Skeletal muscle tissue (tissue), 4 donors: ENCODE data around the gene USH2A. TPM values are rescaled to one million over a fixed set of nuclear protein-coding genes. Genes with fewer than 3 reads are reported as not detected.

ENCODE experiments used
- H3K27ac ChIP-seq: one replicate; pipeline ENCODE4 v1.7.0; 2013; ENCODE audit warnings: mild to moderate bottlenecking, low read depth, low read length, inconsistent platforms
- H3K27me3 ChIP-seq, 3 donors: one replicate each; pipeline ENCODE4 v1.7.0; 2013; ENCODE audit warnings: low read length in 3 of 3; ENCODE audit not compliant: control insufficient read depth in 3 of 3, insufficient read depth in 3 of 3
- H3K36me3 ChIP-seq, 3 donors: one replicate each; pipeline ENCODE4 v1.7.0; 2013; ENCODE audit warnings: low read length in 3 of 3; ENCODE audit not compliant: control insufficient read depth in 3 of 3, insufficient read depth in 3 of 3
- H3K4me1 ChIP-seq, 3 donors: one replicate each; pipeline ENCODE4 v1.7.0; 2013; ENCODE audit warnings: low read length in 3 of 3, mild to moderate bottlenecking in 3 of 3; ENCODE audit not compliant: control insufficient read depth in 3 of 3, insufficient read depth in 3 of 3
- H3K4me3 ChIP-seq, 3 donors: one replicate each; pipeline ENCODE4 v1.7.0; 2013; ENCODE audit warnings: low read length in 3 of 3
- H3K9ac ChIP-seq, 3 donors: one replicate each; pipeline ENCODE4 v1.7.0; 2013; ENCODE audit warnings: low read length in 3 of 3, mild to moderate bottlenecking in 3 of 3, moderate library complexity in 2 of 3, low read depth in 1 of 3
- H3K9me3 ChIP-seq, 3 donors: one replicate each; pipeline ENCODE4 v1.7.0; 2013; ENCODE audit warnings: low read length in 3 of 3; ENCODE audit not compliant: control insufficient read depth in 3 of 3
- total RNA-seq: library from RNA; depleted of rRNA; stranded (reverse); fragments of >200 nt; gene quantifications from one replicate; pipeline ENCODE4 v1.2.3, GENCODE V29; 2014
- donor health status: Osteomylitis.

The USH2A gene
- total RNA-seq, 1 donor from 2014 or later, result 0.52 TPM

GRCh38 chr1:215645861-215646260 is 777.4 kb downstream of the USH2A start:
- H3K27me3 ChIP-seq, result no peaks in the 10 kb centered on the region
- H3K4me3 ChIP-seq, result no peak overlapping the region
- H3K9me3 ChIP-seq, result no peaks in the 10 kb centered on the region
- H3K36me3 ChIP-seq, result no peaks in the 10 kb centered on the region
- no peaks in the 10 kb centered on the region for H3K4me1 ChIP-seq
- no peak overlapping the region for H3K9ac ChIP-seq
- H3K27ac ChIP-seq, result no peak overlapping the region

GRCh38 chr1:215645182-215645581 is 778.1 kb downstream of the USH2A start:
- Histone ChIP-seq H3K9ac (no peak overlapping the region), H3K36me3 (no peaks in the 10 kb centered on the region), H3K4me3 (no peak overlapping the region), H3K9me3 (no peaks in the 10 kb centered on the region), H3K4me1 (no peaks in the 10 kb centered on the region), H3K27ac (no peak overlapping the region), H3K27me3 (no peaks in the 10 kb centered on the region)

- no peaks in the 10 kb centered on the region for H3K9me3 ChIP-seq
- no peaks in the 10 kb centered on the region for H3K27me3 ChIP-seq
- H3K9ac ChIP-seq, result no peak overlapping the region
- H3K4me3 ChIP-seq, result no peak overlapping the region
- H3K36me3 ChIP-seq, result no peaks in the 10 kb centered on the region
- H3K4me1 ChIP-seq, result no peaks in the 10 kb centered on the region
- no peak overlapping the region for H3K27ac ChIP-seq
Observed at GRCh38 chr1:215643592-215644321, 779.5 kb downstream of the USH2A start.

- Histone ChIP-seq H3K9ac (no peak overlapping the region), H3K4me1 (peaks cover 2 to 5% (median 4%) of the 10 kb centered on the region in 3 donors), H3K27me3 (no peaks in the 10 kb centered on the region), H3K4me3 (no peak overlapping the region), H3K27ac (no peak overlapping the region), H3K9me3 (no peaks in the 10 kb centered on the region), H3K36me3 (no peaks in the 10 kb centered on the region)
Observed at GRCh38 chr1:215640429-215641148, 782.7 kb downstream of the USH2A start.

- Histone ChIP-seq H3K4me1 (peaks cover 2 to 5% (median 4%) of the 10 kb centered on the region in 3 donors), H3K36me3 (no peaks in the 10 kb centered on the region), H3K27me3 (peaks cover 0 to 12% (median 0%) of the 10 kb centered on the region in 3 donors), H3K4me3 (peak overlapping the region in 1 of 3 donors; percentile 52), H3K9ac (peak overlapping the region in 1 of 3 donors; percentile 32), H3K27ac (peak overlapping the region; percentile 40), H3K9me3 (no peaks in the 10 kb centered on the region)
Observed at GRCh38 chr1:215637041-215637573, 786.1 kb downstream of the USH2A start.

- Histone ChIP-seq H3K27ac (peak overlapping the region; percentile 40), H3K4me3 (peak overlapping the region in 1 of 3 donors; percentile 14), H3K4me1 (peaks cover 2 to 5% (median 4%) of the 10 kb centered on the region in 3 donors), H3K27me3 (peaks cover 0 to 12% (median 0%) of the 10 kb centered on the region in 3 donors), H3K9me3 (no peaks in the 10 kb centered on the region), H3K36me3 (no peaks in the 10 kb centered on the region), H3K9ac (peak overlapping the region in 1 of 3 donors; percentile 32)
Observed at GRCh38 chr1:215636258-215636965, 786.8 kb downstream of the USH2A start.

- Histone ChIP-seq H3K27ac (no peak overlapping the region), H3K36me3 (no peaks in the 10 kb centered on the region), H3K27me3 (peaks cover 0 to 12% (median 0%) of the 10 kb centered on the region in 3 donors), H3K4me1 (peaks cover 2 to 5% (median 4%) of the 10 kb centered on the region in 3 donors), H3K9ac (no peak overlapping the region), H3K9me3 (no peaks in the 10 kb centered on the region), H3K4me3 (no peak overlapping the region)
Observed at GRCh38 chr1:215635827-215636226, 787.4 kb downstream of the USH2A start.

GRCh38 chr1:215631489-215631888 is 791.8 kb downstream of the USH2A start:
- Histone ChIP-seq H3K36me3 (no peaks in the 10 kb centered on the region), H3K4me3 (no peak overlapping the region), H3K9me3 (no peaks in the 10 kb centered on the region)

GRCh38 chr1:215631040-215631439 is 792.2 kb downstream of the USH2A start:
- Histone ChIP-seq H3K9ac (no peak overlapping the region), H3K4me3 (no peak overlapping the region), H3K27ac (no peak overlapping the region)

More at GRCh38 chr1:215631489-215631888, 791.8 kb downstream of the USH2A start:
- no peak overlapping the region for H3K27ac ChIP-seq
- H3K27me3 ChIP-seq, result peaks cover 0 to 12% (median 0%) of the 10 kb centered on the region in 3 donors
- H3K9ac ChIP-seq, result no peak overlapping the region
- no peaks in the 10 kb centered on the region for H3K4me1 ChIP-seq

More at GRCh38 chr1:215631040-215631439, 792.2 kb downstream of the USH2A start:
- no peaks in the 10 kb centered on the region for H3K9me3 ChIP-seq
- H3K36me3 ChIP-seq, result no peaks in the 10 kb centered on the region
- H3K4me1 ChIP-seq, result no peaks in the 10 kb centered on the region
- peaks cover 0 to 12% (median 0%) of the 10 kb centered on the region in 3 donors for H3K27me3 ChIP-seq
